Panc1 (cell line): ENCODE measurements around the gene MGAT1. TPM values are rescaled to one million over a fixed set of nuclear protein-coding genes. Genes with fewer than 3 reads are reported as not detected.

ENCODE experiments used
- ATAC-seq: fragments of 200-7000 bp; cut with Tn5 transposase; 2 replicates; pipeline ENCODE4 v1.9.1; 2020; ENCODE audit warnings: mild to moderate bottlenecking, moderate library complexity
- BruUV-seq: library from RNA; stranded (reverse); fragments of 400-500 nt; replicated peaks from 2 replicates; lab custom pipeline; 2021; lab: Mats Ljungman, UMichigan
- CTCF ChIA-PET: fragments of 300-600 bp; sonication (Branson Sonifier 250); formaldehyde crosslinking; loops from one replicate; lab custom pipeline; 2022; ENCODE audit warnings: antibody characterized with exemption; lab: Charles Lee
- POLR2A ChIA-PET: fragments of 300-600 bp; sonication (Branson Sonifier 250); formaldehyde crosslinking; loops from one replicate; lab custom pipeline; 2022; ENCODE audit warnings: antibody characterized with exemption; lab: Charles Lee
- DNase-seq: peaks from one replicate; pipeline ENCODE4 v3.0.0-alpha.2; 2010; ENCODE audit warnings: low read depth, low spot score
- H3K27ac ChIP-seq: 2 replicates; pipeline ENCODE4 v1.5.1; 2011; ENCODE audit warnings: mild to moderate bottlenecking, low read length, inconsistent platforms
- H3K27me3 ChIP-seq: fragments of 200-500 bp; sonication (Bioruptor generic); 2 replicates; pipeline ENCODE4 v1.6.0; 2014; ENCODE audit warnings: low read length, inconsistent platforms; ENCODE audit not compliant: control insufficient read depth, insufficient read depth
- H3K36me3 ChIP-seq: fragments of 200-500 bp; sonication (Bioruptor generic); 2 replicates; pipeline ENCODE4 v1.5.1; 2014; ENCODE audit warnings: inconsistent platforms, mild to moderate bottlenecking, low read length, moderate library complexity; ENCODE audit not compliant: control insufficient read depth, insufficient read depth
- H3K4me1 ChIP-seq: 2 replicates; pipeline ENCODE4 v1.5.1; 2011; ENCODE audit warnings: inconsistent platforms, mild to moderate bottlenecking, low read length, moderate library complexity; ENCODE audit not compliant: control insufficient read depth, insufficient read depth
- H3K4me3 ChIP-seq, 2 experiments: 2 replicates each; pipeline ENCODE4 v1.5.1; 2011 to 2012; ENCODE audit warnings: low read depth in 2 of 2, low read length in 2 of 2, mild to moderate bottlenecking in 2 of 2, inconsistent platforms in 1 of 2, moderate library complexity in 1 of 2
- H3K9me3 ChIP-seq: fragments of 200-500 bp; sonication (Bioruptor generic); 2 replicates; pipeline ENCODE4 v1.5.1; 2014; ENCODE audit warnings: low read depth, mild to moderate bottlenecking, inconsistent platforms, low read length, moderate library complexity; ENCODE audit not compliant: control insufficient read depth, insufficient read depth
- CTCF ChIP-seq: fragments of 450-650 bp; IDR thresholded peaks from 2 replicates; pipeline ENCODE4 v1.5.1; 2017; ENCODE audit warnings: mild to moderate bottlenecking
- POLR2AphosphoS5 ChIP-seq: IDR thresholded peaks from 2 replicates; pipeline ENCODE4 v1.6.1; 2012; ENCODE audit warnings: mild to moderate bottlenecking, low read depth, low read length, moderate library complexity
- REST ChIP-seq, 2 experiments: IDR thresholded peaks; 2 replicates each; pipeline ENCODE4 v1.6.1; 2011 to 2012; ENCODE audit warnings: low read depth in 2 of 2, control low read depth in 1 of 2, low read length in 1 of 2, mild to moderate bottlenecking in 1 of 2, moderate library complexity in 1 of 2; ENCODE audit not compliant: insufficient read depth in 1 of 2
- SIN3A ChIP-seq: IDR thresholded peaks from 2 replicates; pipeline ENCODE4 v1.6.1; 2012; ENCODE audit warnings: low read depth, mild to moderate bottlenecking, low read length, moderate library complexity, borderline replicate concordance; ENCODE audit not compliant: insufficient read depth
- TCF7L2 ChIP-seq: IDR thresholded peaks from 2 replicates; pipeline ENCODE4 v1.6.1; 2011; ENCODE audit warnings: mild to moderate bottlenecking, low read depth, low read length, inconsistent platforms
- in situ Hi-C: cut with HindIII; loops from 2 replicates; pipeline ENCODE4 v1.10.0; 2016; ENCODE audit warnings: low sequenced_read_pairs, low pct_unique_long_range_greater_than_20kb
- intact Hi-C: fragments of 100-400 bp; cut with micrococcal nuclease; formaldehyde crosslinking; loops from one replicate; pipeline ENCODE4 v1.10.0; 2022; ENCODE audit not compliant: unreplicated experiment
- total RNA-seq: library from RNA; stranded (reverse); gene quantifications from one replicate; pipeline ENCODE4 v1.2.1, GENCODE V29; 2021; ENCODE audit not compliant: unreplicated experiment

MGAT1 gene
- total RNA-seq, 1 experiment from 2014 or later = 113 TPM

- CTCF ChIA-PET = no interaction called here
- H3K9me3 ChIP-seq = no peaks in the 10 kb centered on the region
- intact Hi-C loops (loop anchor here (5.0 kb wide), 1 partner anchor 69 kb away; no protein-coding TSS in a partner anchor), in situ Hi-C loops (no loop called here)
- H3K27ac ChIP-seq = no peak overlapping the region
- TF ChIP-seq POLR2AphosphoS5 (no peak), REST (IDR thresholded peaks at IDR 0.05; ENCODE audit: insufficient read depth in 1 of 2, low read depth in 2 of 2, low read length in 1 of 2) (no peak), TCF7L2 (no peak), SIN3A (no peak), CTCF (no peak)
- no TSS peak for BruUV-seq
- H3K27me3 ChIP-seq = no peaks in the 10 kb centered on the region
- H3K4me3 ChIP-seq = no peak overlapping the region
- H3K36me3 ChIP-seq = no peaks in the 10 kb centered on the region
- DNase-seq = no peak
- ATAC-seq = peak; percentile 23; the same call in 1 of the 2 replicates
- H3K4me1 ChIP-seq = peaks cover 18% of the 10 kb centered on the region
- POLR2A ChIA-PET = no interaction called here
Observed at GRCh38 chr5:180787711-180788431, 14.7 kb downstream of the MGAT1 start.

- intact Hi-C loops (loop anchor here (5.0 kb wide), 1 partner anchor 71 kb away; no protein-coding TSS in a partner anchor), in situ Hi-C loops (no loop called here)
- H3K27me3 ChIP-seq = no peaks in the 10 kb centered on the region
- DNase-seq = no peak
- POLR2A ChIA-PET = no interaction called here
- no TSS peak for BruUV-seq
- H3K9me3 ChIP-seq = no peaks in the 10 kb centered on the region
- CTCF ChIA-PET = no interaction called here
- ATAC-seq = no peak
- H3K36me3 ChIP-seq = no peaks in the 10 kb centered on the region
- H3K4me1 ChIP-seq = peaks cover 18% of the 10 kb centered on the region
- H3K27ac ChIP-seq = peak overlapping the region; percentile 1
- H3K4me3 ChIP-seq = no peak overlapping the region
- no peak for TF ChIP-seq TCF7L2
Observed at GRCh38 chr5:180786531-180787398, 15.8 kb downstream of the MGAT1 start.
